ENCODE results near the gene CORO1C.
"Not testable (repeated sequence)": the region's sequence is repeated elsewhere in the genome, so short reads cannot be mapped to it uniquely, and the experiment has no call there.

The CORO1C gene

DNA sequence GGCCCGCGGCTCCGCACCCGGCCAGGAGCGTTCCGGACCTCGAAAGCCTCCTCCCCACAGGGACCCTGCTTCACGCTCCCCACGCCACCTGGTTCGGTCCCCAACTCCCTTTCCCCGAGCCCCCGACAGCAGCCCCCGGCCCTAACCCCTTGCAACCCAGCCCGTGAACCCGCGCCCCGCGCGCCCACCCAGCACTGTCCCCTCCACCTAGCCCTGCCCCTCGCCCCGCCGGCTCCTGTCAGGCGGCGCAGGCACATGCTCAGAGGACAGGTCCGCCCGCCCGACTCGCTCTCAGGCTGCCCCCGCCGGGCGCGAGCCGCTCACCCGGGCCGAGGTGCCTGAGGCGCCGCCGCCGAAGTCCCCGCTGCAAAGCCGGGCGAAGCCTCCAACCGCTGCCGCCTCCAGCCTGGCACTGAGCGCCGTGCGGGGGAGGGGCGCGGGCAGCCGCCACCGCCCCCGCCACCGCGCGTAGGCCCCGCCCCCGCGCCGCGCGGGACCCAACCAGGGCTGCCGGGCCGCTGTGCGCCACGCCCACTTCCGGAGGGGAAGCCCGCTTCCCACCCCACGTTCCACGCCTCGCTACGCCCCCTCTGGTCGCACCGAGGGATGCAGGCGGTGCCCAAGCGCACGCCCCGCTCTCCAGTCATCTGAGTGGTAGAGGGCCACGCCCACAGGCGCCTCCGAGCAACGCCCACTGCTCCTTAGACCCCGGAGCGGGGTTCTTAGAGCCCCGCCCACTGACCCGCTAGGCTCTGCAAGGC, at the start of gene CORO1C:
Gene CORO1C (minus strand): TSS at position 414 of the 761 bp plus-strand sequence. CDS start 30,200 bp downstream, outside the sequence.
- peak; percentile 97 for DNase-seq

DNA sequence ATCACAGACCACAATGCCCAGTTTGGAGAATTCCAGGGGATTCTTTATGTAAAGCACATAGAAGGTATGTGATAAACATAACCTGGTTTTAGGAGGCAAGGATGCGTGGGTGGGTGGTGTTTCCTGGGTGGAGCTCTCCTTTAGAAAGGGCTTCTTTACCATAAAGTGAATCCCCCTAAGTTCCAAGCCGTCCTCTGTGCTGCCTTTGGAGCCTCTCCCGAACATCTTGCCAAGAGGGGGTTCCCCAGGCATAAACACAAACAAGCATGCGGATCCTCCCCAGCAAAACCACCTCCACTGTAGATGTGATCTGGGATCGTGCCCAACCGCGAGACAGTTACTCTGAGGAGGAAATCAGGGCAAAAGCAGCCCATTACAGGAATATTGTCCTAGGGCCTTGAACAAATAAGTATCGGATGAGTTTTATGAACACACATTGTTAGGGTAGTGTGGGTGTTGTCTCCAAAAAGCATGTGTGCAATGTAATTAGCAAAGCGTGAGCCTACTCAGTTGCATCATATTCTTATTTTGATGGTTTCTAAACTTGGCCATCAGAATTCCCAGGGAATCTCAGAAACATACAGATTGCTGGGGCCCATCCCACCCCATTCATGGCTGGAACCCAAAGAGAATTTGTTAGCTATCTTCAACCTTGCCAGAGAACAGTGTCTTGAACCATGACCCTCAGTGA, 48.8 kb upstream of the CORO1C start:
- no peak for DNase-seq

DNA sequence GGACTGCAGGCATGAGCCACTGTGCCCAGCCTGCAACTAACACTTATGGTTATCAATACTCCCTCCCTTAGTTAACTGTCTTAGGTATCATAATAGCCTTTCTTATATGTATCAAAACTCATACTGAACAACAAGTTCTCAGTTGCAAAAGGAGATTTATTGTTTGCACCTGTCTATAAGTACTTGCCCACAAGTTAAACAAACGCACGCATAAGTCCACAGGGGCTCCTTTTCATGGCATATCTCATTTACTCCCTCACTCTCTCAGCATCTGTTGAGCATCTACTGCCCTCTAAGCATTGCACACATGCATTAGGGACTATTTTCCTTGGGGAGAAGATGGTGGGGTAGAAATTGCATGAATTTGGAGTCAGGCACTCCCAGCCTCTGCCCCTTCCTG, 46.7 kb upstream of the CORO1C start:
- DNase-seq: no peak

DNA sequence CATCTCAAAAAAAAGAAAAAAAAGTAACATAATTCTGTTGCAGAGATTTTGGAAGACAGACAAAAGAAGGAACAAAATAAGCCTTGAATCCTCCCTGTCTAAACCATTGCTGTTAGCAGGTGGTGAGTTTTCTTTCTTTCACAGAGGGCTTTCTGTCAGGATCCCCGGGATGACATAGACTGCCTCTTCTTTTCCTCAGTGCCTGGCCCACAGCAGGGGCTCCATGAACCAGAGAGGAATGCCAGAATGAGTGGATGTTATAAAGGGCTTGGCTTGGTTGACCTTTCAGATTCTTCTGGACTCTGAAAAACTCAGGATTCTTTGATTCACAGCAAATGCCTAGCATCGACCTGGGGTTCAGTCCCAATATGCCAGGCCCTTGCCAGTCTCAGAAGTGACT, 45.8 kb upstream of the CORO1C start:
- no peak for DNase-seq

DNA sequence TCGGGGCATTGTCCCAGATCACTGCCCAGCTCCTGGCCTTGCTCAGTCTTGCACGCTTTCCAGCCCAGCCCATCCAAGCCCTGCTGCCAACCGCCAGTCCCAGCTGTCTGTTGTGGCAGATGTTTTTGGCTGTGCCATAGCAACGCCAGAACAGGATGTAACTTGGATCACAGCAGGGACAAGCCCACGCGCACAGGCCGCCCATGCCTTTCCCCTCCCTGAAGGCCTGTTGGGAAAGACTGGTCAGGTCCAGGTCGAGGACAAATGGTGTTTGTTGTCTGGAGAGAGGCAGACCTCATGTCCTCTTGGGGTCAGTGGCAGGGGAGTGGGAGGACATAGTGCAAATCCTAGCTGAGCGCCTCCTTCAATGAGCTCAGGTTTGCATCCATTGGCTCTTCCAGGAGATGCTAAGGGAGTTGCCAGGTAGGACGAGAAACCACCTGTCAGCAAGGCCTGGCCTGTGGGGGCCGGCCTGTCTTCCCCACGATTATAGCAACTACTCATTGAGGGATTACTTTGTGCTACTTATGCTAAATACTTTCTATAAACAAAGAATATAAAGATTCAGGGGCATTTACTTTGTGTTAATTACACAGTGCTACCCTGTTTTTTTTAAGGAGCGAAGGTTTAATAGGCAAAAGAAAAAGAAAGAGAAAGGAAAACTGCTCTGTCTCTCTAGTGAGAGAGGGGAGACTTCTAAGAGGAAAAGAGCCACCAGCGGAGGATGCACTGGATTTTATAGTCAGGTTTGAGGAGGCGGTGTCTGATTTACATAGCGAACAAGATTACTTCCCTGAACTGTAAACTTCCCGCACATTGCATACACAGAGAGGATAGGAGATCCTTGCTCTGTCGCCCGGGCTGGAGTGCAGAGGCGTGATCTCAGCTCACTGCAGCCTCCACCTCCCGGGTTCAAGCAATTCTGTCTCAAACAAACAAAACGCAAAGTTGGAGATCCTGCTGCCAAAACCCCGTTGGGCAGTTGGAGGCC, 42.8 kb upstream of the CORO1C start:
- DNase-seq: peak; percentile 29

DNA sequence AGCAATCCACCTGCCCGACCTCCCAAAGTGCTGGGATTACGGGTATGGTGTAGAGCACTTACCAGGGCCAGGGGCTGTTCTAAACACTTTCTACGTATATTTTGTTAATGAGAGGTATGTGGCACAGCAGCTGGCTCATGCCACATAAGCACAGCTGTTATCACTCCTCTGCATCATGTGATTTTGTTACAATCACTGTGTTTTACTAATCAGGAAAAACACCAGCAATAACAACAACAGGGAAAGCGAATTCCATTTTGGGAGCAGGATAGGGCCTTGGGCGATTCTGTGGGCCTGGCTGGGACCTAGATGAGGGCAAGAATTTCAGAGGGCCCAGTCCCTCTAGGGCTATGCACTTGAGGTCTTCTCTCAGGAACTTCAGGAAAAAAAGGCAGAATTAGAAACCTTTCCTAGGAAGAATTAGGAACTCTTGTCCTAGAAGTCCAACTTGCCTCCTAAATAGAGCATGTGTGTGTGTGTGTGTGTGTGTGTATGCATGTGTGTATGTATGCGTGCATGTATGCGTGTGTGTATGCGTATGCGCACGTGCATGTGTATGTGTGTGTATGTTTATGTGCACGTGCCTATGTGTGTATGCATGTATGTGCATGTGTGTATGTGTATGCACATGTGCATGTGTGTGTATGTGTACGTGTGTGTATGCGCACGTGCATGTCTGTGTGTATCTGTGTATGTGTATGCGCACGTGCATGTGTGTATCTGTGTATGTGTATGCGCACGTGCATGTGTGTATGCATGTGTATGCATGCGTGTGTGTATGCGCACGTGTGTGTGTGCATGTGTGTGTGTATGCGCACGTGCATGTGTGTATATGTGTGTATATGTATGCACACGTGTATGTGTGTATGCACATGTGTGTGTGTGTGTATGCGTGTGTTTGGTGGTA, 41.8 kb upstream of the CORO1C start:
- DNase-seq: no peak

DNA sequence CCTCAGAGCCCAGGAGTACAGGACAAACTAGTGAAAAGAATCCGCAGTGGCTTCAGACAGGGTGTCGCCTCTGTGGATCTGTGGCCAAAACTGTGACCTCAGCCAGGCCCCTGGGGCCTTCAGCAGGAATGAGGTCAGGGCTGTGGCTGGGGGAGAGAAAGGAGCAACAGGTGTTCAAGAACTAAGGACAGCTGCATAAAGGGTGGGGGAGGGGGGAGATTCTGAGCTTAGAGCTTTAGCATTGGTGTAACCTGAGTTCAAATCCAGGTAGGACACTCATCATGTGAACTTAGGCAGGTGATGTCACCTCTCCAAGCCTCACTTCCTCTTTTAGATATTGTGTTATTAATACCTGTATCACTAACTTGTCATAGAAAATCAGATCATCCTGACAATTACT, 40.9 kb upstream of the CORO1C start:
- no peak for DNase-seq

DNA sequence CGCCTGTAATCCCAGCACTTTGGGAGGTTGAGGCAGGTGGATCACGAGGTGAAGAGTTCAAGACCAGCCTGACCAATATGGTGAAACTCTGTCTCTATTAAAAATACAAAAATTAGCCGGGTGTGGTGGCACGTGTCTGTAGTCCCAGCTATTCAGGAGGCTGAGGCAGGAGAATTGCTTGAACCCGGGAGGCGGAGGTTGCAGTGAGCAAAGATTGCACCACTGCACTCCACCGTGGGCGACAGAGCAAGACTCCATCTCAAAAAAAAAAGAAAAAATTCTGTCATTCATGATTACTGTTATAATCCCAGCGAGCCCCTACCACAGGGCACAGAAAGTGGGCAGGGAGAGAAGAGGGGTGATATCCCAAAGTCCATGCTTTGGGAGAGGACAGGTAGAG, 40.5 kb upstream of the CORO1C start:
- DNase-seq: not testable (repeated sequence)

DNA sequence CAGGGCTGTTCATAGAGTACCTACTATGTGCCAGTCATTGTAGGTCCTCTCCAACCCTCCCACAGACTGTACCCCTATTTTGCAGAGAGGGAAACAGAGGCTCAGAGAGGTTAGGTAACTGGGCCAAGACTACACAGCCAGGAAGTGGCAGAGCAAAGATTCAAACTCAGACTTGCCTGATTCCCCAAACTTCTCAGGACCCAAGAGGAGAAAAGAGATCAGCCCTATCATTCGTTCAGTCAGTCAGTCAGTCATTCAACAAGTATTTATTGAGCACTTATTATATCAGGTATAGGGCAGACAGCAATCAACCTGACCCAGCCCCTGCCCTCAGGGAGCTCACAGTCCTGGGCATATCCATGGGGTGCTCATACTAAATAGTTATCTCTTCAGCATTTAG, 39.6 kb upstream of the CORO1C start:
- DNase-seq: no peak

DNA sequence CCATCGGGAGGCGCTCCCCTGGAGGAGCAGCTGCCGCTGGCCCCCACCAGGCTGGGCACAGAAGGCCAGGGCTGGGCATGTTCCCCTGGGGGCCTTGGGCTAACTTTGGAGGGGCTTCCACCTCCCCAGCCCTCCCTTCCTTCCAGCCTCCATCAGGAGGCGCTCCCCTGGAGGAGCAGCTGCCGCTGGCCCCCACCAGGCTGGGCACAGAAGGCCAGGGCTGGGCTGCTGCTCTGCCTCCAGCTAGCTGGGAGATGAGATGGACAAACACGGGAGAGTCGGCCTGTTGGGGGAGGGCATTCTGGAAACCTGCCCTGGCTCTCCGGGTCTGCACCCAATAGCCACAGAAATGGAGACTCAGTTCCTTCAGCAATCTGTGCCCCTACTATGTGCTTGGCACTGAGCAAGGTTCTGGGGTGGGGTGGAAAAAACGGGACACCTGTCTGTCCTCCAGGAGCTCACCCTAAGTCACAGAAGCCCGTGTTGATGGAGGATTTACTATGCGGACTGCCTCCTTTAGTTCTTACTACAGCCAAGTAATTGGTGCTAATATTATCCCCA, 39.0 kb upstream of the CORO1C start:
- DNase-seq: no peak

DNA sequence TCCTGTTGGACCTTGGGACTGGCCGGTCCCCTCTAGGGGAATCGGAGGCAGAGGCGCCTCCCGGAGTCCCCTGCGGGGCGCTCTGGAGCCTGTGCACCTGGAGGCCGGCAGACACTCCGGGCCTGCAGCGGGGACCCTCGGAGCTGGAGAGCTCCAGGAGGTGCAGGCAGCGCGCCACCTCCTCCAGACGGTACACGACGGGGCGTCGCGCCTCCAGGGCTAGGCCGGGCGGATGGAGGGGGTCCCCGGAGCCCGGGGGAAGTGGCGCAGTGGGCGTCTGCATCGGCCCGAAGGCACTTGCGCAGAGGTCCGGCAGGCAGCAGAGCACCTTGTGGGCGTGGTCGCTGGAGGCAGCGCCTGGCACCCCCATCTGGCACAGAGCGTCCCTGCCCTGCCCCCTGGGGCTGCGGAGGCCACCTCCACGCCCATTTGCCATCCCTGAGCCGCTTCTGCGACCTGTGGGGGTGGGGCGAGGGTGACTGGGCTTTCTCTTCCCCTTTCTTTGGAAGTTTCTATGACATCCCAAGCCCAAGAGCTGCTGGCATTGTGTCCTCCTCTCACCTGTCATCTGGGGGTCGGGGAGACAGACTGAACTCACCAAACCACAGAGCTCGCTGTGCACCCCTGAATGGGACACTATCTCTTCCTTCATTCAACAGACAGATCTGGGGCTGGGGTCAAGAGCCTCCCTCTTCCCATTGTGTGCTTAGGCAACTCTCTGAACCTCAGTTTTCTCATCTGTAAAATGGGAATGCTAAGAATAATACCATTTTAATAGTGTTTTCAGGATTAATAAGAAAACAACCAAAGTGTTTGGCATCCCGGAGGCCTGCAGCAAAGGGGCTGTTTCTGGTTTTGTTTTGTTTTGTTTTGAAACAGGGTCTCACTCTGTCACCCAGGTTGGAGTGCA, 37.5 kb upstream of the CORO1C start:
- no peak for DNase-seq

DNA sequence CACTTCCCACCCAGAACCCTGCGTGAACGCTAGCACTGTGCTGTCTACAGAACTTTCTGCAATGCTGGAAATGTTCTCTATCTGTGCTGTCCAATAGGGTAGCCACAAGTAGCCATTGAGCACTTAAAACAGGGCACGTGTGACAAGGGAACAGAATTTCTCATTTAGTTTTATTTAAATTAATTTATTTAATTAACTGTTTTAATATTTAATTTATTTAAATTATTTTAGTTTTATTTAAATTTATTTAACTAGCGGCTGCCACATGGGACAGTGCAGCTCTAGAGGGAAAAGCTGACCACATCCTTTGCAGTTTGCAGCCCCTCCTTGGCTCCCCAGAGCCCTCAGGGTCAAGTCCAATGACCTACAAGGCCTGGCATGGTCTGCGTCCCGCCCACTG, 35.0 kb upstream of the CORO1C start:
- no peak for DNase-seq

DNA sequence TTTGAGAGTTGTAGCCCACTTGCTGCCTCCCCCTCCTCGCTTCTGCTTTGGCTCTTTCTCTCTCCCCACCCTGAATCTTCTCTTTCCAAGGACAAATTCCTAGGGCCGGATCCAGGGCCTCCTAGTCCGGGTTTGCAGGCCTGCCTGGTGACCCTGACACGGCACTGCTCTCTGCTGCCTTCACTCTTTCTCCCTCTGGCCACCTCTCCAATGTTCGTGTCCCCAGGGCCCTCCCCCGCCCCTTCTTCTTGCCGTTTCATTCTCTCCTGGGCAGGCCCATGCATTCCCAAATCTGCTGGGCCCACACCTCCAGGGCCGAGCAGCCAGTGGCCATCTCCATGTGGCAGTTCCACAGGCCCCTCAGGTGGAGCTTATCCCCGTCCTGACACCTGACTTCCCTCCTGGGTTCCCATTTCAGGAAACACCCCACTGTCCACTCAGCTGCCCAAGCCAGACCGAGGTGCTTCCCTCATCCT, 34.0 kb upstream of the CORO1C start:
- DNase-seq: no peak

DNA sequence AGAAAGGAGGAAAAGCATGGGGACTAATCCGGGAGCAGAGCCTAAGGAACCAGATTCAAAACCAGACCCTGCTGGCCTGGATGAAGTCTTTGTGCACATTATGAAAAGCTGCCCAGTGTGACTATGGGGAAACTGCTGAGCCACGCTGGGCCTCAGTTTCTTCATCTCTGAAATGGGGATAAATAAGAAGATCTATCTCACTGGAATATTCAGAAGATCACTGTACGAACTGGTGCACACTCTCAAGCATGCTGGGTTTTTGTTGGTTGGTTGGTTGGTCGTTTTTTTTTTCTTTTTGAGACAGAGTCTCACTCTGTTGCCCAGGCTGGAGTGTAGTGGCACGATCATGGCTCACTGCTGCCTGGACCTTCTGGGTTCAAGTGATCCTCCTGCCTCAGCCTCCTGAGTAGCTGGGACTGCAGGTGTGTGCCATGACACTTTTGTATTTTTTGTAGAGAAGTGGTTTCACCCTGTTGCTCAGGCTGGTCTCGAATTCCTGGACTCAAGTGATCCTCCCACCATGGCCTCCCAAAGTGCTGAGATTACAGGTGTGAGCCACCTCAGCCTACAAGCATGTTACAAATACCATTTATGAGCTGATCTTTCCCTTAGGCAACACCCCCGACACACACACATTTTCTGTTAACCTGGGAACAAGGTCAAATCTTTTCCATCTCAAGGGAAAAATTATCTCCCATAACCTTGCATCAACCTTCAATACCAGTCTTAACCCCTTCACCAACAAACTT, 33.4 kb upstream of the CORO1C start:
- no peak for DNase-seq

DNA sequence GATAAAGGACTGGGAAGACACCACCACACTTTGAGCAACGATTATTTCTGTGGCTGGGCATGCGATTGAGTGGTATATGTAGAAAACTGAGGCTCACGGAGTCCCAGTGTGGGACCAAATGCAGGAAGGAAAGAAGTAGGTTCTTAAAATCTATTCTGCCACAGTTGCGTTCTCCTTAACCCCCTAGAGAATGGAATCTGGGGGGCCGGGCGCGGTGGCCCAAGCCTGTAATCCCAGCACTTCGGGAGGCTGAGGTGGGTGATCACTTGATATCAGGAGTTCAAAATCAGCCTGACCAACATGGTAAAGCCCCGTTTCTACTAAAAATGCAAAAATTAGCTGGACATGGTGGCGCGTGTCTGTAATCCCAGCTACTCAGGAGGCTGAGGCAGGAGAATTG, 29.9 kb upstream of the CORO1C start:
- DNase-seq: no peak

DNA sequence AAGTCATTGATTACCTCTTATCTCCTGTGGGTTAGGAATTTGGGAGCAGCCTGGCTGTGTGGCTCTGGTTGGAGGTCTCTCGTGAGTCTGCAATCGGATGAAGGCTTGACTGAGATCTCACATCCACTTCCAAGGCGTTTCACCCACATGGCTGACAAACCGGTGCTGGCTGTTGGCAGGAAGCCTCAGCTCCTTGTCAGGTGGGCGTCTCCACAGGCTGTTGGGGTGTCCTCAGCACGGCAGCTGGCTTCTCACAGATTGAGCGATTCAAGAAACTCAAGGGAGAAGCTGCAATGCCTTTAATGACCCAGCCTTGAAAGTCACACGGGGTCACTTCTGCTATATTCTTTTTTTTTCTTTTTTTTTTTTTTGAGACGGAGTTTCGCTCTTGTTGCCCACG, 28.6 kb upstream of the CORO1C start:
- no peak for DNase-seq

DNA sequence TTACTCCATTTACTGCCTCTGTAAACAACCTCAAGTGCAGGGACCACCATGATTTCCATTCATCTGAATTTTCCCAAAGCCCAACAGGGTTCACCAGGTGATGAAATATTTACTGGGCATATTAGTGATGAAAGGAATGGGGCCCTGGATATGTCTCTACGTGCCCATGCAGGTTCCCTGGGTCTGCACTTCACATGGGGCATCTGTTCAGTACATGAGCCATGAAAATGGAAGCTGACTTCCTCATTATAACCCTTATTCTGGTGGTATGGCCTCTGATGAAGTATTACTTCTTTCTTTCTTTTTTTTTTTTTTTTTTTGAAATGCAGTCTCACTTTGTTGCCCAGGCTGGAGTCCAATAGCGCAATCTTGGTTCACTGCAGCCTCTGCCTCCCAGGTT, 26.5 kb upstream of the CORO1C start:
- DNase-seq: no peak

DNA sequence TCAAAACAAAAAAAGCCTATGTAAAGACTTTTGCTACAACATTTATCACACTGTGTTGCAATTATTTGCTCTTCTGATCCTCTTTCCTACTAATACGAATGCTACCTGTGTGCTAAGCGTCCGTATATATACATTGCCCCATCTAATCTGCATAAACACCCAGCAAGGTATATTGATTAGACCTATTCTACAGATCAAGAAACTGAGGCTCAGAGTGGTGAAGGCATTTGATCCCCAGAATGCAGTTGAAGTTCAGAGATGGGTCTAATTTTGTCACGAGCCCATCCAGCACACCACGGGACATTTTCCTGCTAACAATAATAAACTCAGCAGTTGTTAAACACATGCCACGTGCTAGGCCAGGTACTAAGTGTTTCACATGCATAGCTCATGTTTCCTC, 25.1 kb upstream of the CORO1C start:
- DNase-seq: no peak

DNA sequence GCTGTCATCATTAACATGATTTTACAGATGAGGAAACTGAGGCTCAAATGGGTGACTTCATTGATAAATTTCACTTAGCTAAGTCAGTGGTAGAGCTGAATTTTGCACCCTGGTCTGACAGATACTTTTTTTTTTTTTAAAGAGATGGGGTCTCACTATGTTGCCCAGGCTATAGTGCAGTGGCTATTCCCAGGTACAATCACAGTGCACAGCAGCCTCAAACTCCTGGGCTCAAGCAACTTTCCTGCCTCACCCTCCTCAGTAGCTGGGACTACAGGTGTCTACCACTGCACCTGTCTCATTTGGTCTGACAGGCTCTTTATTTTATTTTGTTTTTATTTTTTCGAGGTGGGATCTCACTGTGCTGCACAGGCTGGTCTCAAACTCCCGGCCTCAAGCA, 24.2 kb upstream of the CORO1C start:
- no peak for DNase-seq

DNA sequence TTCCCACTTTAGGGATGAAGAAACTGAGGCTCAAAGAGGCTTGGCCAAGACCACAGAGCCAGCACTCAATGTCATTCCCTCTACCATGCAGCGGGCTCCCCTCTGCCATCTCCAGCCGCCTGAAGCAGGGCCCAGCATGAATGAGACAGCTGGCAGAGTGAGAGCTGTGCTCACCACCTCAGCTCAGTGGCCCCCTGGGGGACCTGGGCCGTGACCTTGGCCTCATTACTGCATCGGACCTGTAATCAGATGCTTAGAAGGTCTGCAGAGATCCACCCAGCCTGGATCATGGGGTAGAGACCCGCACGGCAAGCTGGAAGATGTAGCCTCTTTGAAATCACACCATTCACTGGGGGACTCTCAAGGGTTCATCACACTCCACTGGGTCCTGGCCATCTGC, 22.7 kb upstream of the CORO1C start:
- DNase-seq: no peak

All from NCI-H1417 treated with DMSO at 0.1 percent for 48 hours (cell line).